GM20000 (cell line): ENCODE results near the gene MSMP.

Experiments used
- DNase-seq: peaks from one replicate; pipeline ENCODE4 v3.0.0; 2012; ENCODE audit warnings: low spot score
- TF ChIP-seq, protein P1 (sequence below): IDR thresholded peaks from 2 replicates; pipeline ENCODE4 v1.5.1; 2012; ENCODE audit warnings: mild to moderate bottlenecking, control low read depth; ENCODE audit errors: extremely low read depth, missing control alignments

MSMP gene

DNA sequence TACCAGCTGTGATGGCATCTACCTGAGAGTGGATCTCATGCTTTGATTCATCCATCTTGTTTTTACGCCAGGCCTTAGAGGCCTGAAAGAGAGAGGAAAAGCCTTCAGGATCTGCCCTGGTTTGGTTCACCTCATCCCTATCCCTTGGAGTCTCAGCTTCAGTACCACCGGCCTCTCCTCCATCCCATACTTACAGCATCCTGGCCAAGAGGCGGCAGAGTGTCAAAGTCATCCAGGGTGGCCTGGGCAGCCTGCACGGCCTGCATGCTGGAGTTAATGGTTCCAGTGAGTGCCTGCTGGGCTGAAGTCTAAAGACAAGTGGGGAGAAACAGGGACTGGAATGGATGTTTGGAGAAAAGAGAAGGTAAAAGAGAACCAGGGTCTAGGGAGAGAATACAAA, 34.5 kb downstream of the MSMP start:
- no peak for DNase-seq
- TF ChIP-seq, protein P1, sequence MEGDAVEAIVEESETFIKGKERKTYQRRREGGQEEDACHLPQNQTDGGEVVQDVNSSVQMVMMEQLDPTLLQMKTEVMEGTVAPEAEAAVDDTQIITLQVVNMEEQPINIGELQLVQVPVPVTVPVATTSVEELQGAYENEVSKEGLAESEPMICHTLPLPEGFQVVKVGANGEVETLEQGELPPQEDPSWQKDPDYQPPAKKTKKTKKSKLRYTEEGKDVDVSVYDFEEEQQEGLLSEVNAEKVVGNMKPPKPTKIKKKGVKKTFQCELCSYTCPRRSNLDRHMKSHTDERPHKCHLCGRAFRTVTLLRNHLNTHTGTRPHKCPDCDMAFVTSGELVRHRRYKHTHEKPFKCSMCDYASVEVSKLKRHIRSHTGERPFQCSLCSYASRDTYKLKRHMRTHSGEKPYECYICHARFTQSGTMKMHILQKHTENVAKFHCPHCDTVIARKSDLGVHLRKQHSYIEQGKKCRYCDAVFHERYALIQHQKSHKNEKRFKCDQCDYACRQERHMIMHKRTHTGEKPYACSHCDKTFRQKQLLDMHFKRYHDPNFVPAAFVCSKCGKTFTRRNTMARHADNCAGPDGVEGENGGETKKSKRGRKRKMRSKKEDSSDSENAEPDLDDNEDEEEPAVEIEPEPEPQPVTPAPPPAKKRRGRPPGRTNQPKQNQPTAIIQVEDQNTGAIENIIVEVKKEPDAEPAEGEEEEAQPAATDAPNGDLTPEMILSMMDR = no peak

DNA sequence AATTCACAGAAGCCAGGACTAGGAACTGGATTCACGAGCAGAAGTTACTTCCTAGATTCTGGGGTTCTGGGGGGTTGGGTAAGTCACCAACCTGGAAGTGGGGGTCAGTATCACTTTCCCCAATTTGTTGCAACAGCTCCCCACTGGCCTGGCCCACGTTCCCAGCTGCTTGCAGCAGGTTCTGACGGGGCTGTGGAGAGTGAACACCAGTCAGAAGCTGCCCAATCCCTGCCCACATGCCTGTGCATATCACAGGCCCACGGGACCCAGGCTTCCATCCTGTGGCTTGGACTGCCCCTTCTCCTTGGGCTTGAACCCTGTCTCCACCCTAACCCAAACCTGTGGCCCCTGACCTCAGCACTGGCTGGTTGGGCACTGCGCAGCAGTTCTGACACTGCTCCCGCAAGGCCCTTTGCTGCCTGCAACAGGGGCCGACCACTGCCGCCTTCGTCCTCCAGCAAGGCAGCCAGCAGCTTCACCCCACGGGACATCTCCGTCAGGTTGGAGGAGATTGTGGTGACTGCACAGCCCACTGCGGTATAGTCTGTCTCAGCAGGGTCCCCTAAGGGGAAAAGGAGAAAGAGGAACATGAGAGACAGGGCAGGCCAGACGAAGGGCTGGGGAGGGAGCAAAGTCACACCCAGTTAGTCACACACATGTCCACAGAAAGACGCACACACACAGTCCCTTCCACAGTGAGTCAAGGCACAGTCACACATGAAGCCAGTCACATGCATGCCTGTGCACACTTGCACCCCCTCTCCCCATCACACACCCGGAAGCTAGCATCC, 35.2 kb downstream of the MSMP start:
- no peak for DNase-seq
- TF ChIP-seq, protein P1 = no peak

DNA sequence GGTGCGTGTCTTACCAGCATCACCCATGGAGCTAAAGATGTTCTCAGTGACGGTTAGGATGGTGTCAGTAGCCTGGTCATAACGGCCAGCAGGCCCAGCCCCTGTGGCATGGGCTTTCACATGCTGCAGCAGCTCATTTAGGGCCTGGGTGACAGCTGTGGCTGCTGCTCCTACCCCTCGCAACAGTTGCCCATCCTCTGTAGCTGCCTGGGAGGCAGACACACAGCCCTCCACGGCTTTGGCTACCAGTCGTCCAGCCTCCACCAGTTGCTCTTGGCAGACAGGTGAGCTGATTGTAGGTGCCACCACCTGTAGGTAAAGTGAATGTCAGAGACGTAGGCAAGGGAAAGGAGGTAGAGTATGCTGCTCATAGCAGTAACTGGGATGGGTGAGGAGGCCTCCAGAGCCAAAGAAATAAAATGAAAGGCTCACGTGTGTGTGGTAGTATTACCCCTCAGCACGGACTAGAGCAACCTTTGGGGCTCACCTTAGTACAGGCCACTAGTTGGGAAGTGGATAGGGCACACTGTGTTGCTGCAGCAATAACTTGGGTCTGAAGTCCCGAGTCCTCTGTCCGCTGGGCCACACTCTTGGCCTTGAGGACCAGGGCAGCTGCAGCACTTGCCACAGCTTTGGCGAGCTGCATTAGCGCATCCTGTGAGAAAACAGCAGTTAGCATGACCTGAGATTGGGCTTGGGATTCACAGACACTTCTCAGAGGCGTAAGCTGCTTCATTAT, 36.8 kb downstream of the MSMP start:
- TF ChIP-seq, protein P1 = no peak

DNA sequence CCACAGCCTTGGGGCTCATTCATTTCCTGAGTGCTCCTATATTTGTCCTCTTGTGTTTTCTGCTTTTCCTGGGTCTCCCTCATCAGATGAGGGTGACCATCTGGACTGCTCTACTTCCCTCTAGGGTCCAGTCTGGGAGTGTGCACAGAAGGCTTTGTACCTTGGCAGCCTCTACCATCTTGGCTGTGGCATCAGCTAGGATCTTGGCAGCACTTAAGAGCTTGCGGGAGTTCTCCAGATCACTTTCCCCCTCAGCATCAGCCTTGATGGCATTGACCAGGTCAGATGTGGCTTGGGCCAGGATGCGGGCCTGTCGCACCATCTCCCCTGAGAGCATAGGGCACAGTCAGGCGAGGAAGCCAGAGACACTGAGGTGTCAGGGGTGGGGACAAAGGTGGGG, 37.8 kb downstream of the MSMP start:
- TF ChIP-seq, protein P1 = no peak
- no peak for DNase-seq

More for the DNA sequence above, 36.8 kb downstream of the MSMP start:
- no peak for DNase-seq

DNA sequence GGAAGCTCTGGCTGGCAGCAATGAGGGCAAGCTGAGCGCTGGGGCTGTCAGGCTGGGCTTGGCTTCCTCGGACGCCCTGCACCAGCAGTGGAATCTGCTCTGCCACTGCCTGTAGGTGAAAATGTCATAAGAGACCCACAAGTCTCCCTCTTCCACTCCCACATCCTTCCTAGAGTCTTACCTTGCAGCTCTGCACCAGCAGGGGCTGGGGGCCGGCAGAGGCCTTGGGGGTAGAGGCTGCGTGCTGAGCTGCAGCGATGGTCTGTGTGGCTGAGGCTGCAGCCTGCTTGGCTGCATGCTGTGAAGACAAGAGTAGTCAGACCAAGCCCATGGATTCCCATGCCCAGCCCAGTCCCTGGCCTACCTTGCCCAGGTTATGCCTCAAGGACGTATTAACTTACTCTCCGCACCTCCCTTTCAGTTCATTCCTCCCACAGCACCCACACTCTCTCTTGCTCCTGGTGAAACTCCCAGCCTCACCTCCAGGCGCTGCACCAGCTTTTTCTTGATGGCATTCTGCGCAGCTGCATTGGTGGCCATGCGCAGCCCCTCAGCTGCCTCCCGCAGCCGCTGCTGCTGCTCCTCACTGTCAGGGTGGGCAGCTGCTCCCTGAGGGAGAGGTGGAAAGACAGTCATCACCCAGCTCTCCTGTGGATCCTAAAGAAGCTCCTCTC, 39.4 kb downstream of the MSMP start:
- TF ChIP-seq, protein P1 = no peak
- DNase-seq = no peak

DNA sequence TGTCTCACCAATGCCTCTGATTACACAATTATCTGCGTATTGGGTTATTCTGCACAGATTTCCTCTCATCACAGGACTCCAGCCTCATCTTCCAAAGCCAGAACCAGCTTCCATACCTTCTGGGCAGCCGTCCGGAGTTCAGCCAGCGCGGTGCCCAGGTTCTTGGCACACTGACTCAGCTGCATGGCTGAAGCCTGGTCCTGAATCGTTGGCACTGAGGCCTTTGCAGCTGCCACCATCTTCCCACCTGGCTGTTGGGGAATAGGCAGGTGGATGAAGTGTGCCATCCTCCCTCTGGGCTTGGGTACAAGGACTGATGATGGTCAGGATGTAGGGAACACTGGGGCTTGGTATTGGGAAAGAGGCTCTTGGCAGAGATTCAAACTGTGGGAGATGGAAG, 40.0 kb downstream of the MSMP start:
- TF ChIP-seq, protein P1 = no peak
- DNase-seq = no peak

DNA sequence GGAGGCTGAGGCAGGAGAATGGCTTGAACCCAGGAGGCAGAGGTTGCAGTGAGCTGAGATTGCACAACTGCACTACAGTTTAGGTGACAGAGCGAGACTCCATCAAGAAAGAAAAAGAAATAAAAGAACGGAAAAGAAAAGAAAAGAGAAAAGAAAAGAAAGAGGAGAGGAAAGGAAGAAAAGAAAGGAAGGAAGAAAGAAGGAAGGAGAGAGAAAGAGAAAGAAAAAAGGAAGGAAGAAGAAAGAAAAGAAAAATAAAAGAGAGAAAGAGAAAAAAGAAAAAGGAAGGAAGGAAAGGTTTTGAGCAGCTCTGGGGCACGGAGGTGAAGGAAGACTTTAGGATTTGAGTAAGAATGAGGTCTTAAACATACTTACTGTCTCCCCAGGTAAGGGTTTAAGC, 40.5 kb downstream of the MSMP start:
- DNase-seq = no peak
- TF ChIP-seq, protein P1 = no peak
